K562 (cell line): Measurements from ENCODE around the gene TMEM116. TPM values are rescaled to one million over a fixed set of nuclear protein-coding genes. Genes with fewer than 3 reads are reported as not detected.
A peak's percentile ranks its signal among the peaks of the same experiment; 100 is the strongest.

Experiments used
- BCL6 ChIP-seq: fragments of 250-450 bp; sonication (Bioruptor Pico); IDR thresholded peaks from 2 replicates; pipeline ENCODE4 v1.4.0; 2020
- CHD7 ChIP-seq: fragments of 200-600 bp; sonication (generic); IDR thresholded peaks from one replicate; pipeline ENCODE4 v1.6.1; 2012; ENCODE audit warnings: mild to moderate bottlenecking, low read depth, low read length, inconsistent platforms
- CREBBP ChIP-seq: IDR thresholded peaks from one replicate; pipeline ENCODE4 v1.6.1; 2012; ENCODE audit warnings: low read depth, mild to moderate bottlenecking, control low read depth, inconsistent platforms, low read length
- E2F4 ChIP-seq: sonication (generic); formaldehyde crosslinking; IDR thresholded peaks from 2 replicates; pipeline ENCODE4 v1.8.0; 2022; ENCODE audit warnings: mild to moderate bottlenecking, low read depth, missing genetic modification reagents
- MEF2D ChIP-seq: conservative IDR thresholded peaks from 2 replicates; pipeline ENCODE4 v1.6.1; 2016; ENCODE audit warnings: low read depth, missing genetic modification characterization, missing compliant biosample characterization
- NEUROD1 ChIP-seq: fragments of 150-350 bp; IDR thresholded peaks from 2 replicates; pipeline ENCODE4 v1.6.1; 2014; ENCODE audit warnings: borderline replicate concordance, low read length, low read depth; ENCODE audit not compliant: partially characterized antibody
- NONO ChIP-seq, 2 experiments: fragments of 200-400 bp in 1 of 2; fragments of 450-650 bp in 1 of 2; formaldehyde crosslinking in 1 of 2; IDR thresholded peaks; 2 replicates each; pipeline ENCODE4 v1.6.1; 2017; ENCODE audit warnings: low read depth in 2 of 2, mild to moderate bottlenecking in 2 of 2, moderate library complexity in 2 of 2, low read length in 1 of 2
- POU5F1 ChIP-seq: fragments of 150-350 bp; IDR thresholded peaks from 2 replicates; pipeline ENCODE4 v1.6.1; 2014; ENCODE audit warnings: borderline replicate concordance, low read length, low read depth, mild to moderate bottlenecking; ENCODE audit not compliant: partially characterized antibody
- RAD51 ChIP-seq: fragments of 450-650 bp; IDR thresholded peaks from 2 replicates; pipeline ENCODE4 v1.7.1; 2016; ENCODE audit warnings: low read depth, mild to moderate bottlenecking, borderline replicate concordance
- RUNX1 ChIP-seq: sonication (generic); IDR thresholded peaks from 2 replicates; pipeline ENCODE4 v1.6.1; 2016; ENCODE audit warnings: antibody characterized with exemption, low read depth
- ZBTB34 ChIP-seq: fragments of 250-450 bp; sonication (Bioruptor Pico); IDR thresholded peaks from 2 replicates; pipeline ENCODE4 v1.8.0; 2021; ENCODE audit warnings: mild to moderate bottlenecking, moderate library complexity
- ZNF184 ChIP-seq: sonication (generic); formaldehyde crosslinking; IDR thresholded peaks from 2 replicates; pipeline ENCODE4 v1.5.0; 2020; ENCODE audit warnings: missing genetic modification reagents
- ZNF780A ChIP-seq: fragments of 250-450 bp; sonication (Bioruptor Pico); IDR thresholded peaks from 2 replicates; pipeline ENCODE4 v1.5.0; 2021; ENCODE audit warnings: mild to moderate bottlenecking
- polyA plus RNA-seq, 8 experiments: library from polyadenylated mRNA; depleted of rRNA in 4 of 8; stranded (reverse) in 5 of 8; unstranded in 3 of 8; fragments of >200 nt; fragmentation: Nextera tagmentation in 2 of 8; fragmentation: Illumina TruSeq in 1 of 8; extraction: Ambion mirVana in 2 of 8; extraction: Trizol in 1 of 8; gene quantifications; 2 replicates each; pipeline versions ENCODE4 v1.2.1 to v1.2.3, GENCODE V29; 2011 to 2014; ENCODE audit warnings: inconsistent platforms in 1 of 8, missing spikeins in 1 of 8
- total RNA-seq, 7 experiments: library from RNA; depleted of rRNA in 6 of 7; stranded (reverse); fragments of >200 nt in 6 of 7; fragmentation: Illumina TruSeq in 2 of 7; extraction: Trizol in 2 of 7; gene quantifications; 2 replicates each; pipeline versions ENCODE4 v1.2.1 to v1.2.3, GENCODE V29; 2011 to 2021; ENCODE audit warnings: low replicate concordance in 1 of 7

Gene TMEM116
- total and polyA plus RNA-seq, 9 of the 15 experiments (the other 6 are each of a cell fraction or from before 2014, with no cell fraction given) = 5.2 to 78.6 (median 13.9) TPM

- TF ChIP-seq RUNX1 (no peak), CREBBP (no peak), BCL6 (no peak), CHD7 (no peak), ZNF184 (CRISPR knock-in tag) (no peak), POU5F1 (no peak), MEF2D (tag) (peak; percentile 71), NEUROD1 (peak; percentile 52), RAD51 (peak; percentile 100), ZBTB34 (CRISPR knock-in tag) (no peak), ZNF780A (no peak), E2F4 (CRISPR knock-in tag) (peak; percentile 90), NONO (IDR thresholded peaks at IDR 0.05; ENCODE audit: low read depth in 2 of 2, low read length in 1 of 2) (no peak; a peak in 1 of 4 replicates)
Observed at GRCh38 chr12:112012775-112013600, at the start of gene TMEM116, which contains the start of gene ERP29 (continued).
